Left lung (tissue), 10 donors: ENCODE results near the gene ASTN2. TPM values are rescaled to one million over a fixed set of nuclear protein-coding genes. Genes with fewer than 3 reads are reported as not detected.

ENCODE experiments used
- ATAC-seq: fragments of 200-7000 bp; cut with Tn5 transposase; one replicate; pipeline ENCODE4 v1.9.1; 2020; ENCODE audit warnings: moderate library complexity
- DNase-seq, 4 donors: peaks; one replicate each; pipeline ENCODE4 v3.0.0-alpha.2; 2013 to 2020
- H3K27ac ChIP-seq, 2 donors: fragments of 200-600 bp; sonication (generic) in 1 of 2; one replicate each; pipeline versions ENCODE4 v1.5.0 to v1.8.0; 2020 to 2021
- H3K27me3 ChIP-seq, 2 donors: fragments of 200-600 bp; sonication (generic) in 1 of 2; one replicate each; pipeline versions ENCODE4 v1.5.0 to v1.8.0; 2020 to 2021
- H3K36me3 ChIP-seq, 2 donors: fragments of 200-600 bp; sonication (generic) in 1 of 2; one replicate each; pipeline versions ENCODE4 v1.5.0 to v1.8.0; 2020 to 2021
- H3K4me1 ChIP-seq, 2 donors: fragments of 200-600 bp; one replicate each; pipeline ENCODE4 v1.8.0; 2021
- H3K4me3 ChIP-seq, 2 donors: fragments of 200-600 bp; sonication (generic) in 1 of 2; one replicate each; pipeline versions ENCODE4 v1.5.0 to v1.8.0; 2020 to 2021; ENCODE audit warnings: mild to moderate bottlenecking in 1 of 2
- H3K9me3 ChIP-seq, 2 donors: fragments of 200-600 bp; sonication (generic) in 1 of 2; one replicate each; pipeline versions ENCODE4 v1.5.0 to v1.8.0; 2020 to 2021
- intact Hi-C, 2 donors: fragments of 100-400 bp; cut with DNase I; formaldehyde crosslinking; loops; one replicate each; pipeline versions ENCODE4 v1.11.2 to v1.14.2; 2022
- polyA plus RNA-seq, 6 donors: library from polyadenylated mRNA; unstranded; fragments of 120-200 nt; gene quantifications; one replicate each; pipeline ENCODE4 v1.2.1, GENCODE V29; 2013; ENCODE audit not compliant: insufficient read length in 6 of 6
- total RNA-seq, 2 donors: library from RNA; stranded (reverse); fragmentation: NEBNext Ultra II Directional; extraction: Animal tissue kit (Norgen Biotek cat#: 25700); gene quantifications; one replicate each; pipeline ENCODE4 v1.2.1, GENCODE V29; 2021
- TF ChIP-seq, protein P1 (sequence below), 2 donors: fragments of 200-600 bp; sonication (generic) in 1 of 2; IDR thresholded peaks; one replicate each; pipeline versions ENCODE4 v1.5.0 to v1.8.0; 2021; ENCODE audit warnings: antibody characterized with exemption in 2 of 2
- donor health status: DM: no; HTN: yes; CAD: no.
- donor health status: DM: no; HTN: no; CAD: no.

Gene ASTN2
- total and polyA plus RNA-seq, 8 donors = 3.1 to 5.5 (median 4.5) TPM

DNA sequence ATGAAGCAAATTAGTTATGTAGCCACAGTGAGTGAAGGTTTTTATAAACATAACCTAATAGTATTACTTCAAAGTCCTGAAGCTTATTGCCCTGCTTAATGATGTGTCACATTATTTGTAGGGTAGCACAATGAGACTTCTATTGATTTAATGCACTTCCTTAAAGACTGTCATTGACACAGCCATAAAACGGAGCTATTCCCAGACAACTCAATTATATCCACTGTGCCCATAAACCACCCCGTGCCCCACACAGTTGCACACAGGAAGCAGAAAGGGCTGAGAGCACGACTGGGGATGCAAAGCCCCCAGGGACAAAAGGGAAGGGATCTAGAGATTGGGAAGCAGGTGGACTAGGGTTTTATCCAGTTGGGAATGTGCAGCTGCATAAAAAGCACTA is 690.7 kb downstream of the ASTN2 start:
- Histone ChIP-seq H3K27ac (no peak overlapping the region), H3K36me3 (no peaks in the 10 kb centered on the region), H3K4me1 (no peaks in the 10 kb centered on the region), H3K27me3 (no peaks in the 10 kb centered on the region), H3K9me3 (no peaks in the 10 kb centered on the region), H3K4me3 (no peak overlapping the region)
- DNase-seq (no peak), ATAC-seq (no peak)
- TF ChIP-seq, protein P1, sequence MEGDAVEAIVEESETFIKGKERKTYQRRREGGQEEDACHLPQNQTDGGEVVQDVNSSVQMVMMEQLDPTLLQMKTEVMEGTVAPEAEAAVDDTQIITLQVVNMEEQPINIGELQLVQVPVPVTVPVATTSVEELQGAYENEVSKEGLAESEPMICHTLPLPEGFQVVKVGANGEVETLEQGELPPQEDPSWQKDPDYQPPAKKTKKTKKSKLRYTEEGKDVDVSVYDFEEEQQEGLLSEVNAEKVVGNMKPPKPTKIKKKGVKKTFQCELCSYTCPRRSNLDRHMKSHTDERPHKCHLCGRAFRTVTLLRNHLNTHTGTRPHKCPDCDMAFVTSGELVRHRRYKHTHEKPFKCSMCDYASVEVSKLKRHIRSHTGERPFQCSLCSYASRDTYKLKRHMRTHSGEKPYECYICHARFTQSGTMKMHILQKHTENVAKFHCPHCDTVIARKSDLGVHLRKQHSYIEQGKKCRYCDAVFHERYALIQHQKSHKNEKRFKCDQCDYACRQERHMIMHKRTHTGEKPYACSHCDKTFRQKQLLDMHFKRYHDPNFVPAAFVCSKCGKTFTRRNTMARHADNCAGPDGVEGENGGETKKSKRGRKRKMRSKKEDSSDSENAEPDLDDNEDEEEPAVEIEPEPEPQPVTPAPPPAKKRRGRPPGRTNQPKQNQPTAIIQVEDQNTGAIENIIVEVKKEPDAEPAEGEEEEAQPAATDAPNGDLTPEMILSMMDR (IDR thresholded peaks at IDR 0.05) = no peak
- intact Hi-C loops = no loop called here

DNA sequence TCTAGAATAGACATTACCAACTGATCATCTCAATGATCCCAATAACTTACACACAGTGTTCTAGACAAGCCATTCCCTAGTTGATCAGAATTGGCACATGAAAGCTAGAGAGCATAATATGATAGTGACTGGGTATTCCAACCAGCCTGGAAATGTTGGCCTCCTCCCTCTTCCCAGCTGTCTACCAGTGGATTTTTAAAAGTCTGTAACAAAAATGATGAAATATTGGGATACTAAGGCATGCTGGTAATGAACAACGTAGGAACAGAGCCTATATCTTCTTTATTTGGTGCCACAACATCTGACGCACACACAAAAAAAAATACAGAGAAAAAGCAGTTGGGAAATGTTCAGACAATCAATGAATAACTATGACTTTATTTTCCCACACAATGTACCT is 692.9 kb downstream of the ASTN2 start:
- DNase-seq = no peak
- TF ChIP-seq, protein P1 (IDR thresholded peaks at IDR 0.05) = no peak
- H3K36me3 ChIP-seq = no peaks in the 10 kb centered on the region
- intact Hi-C loops = no loop called here
- H3K27ac ChIP-seq = no peak overlapping the region
- no peaks in the 10 kb centered on the region for H3K9me3 ChIP-seq
- H3K4me1 ChIP-seq = no peaks in the 10 kb centered on the region
- no peak for ATAC-seq
- H3K27me3 ChIP-seq = no peaks in the 10 kb centered on the region
- H3K4me3 ChIP-seq = no peak overlapping the region

DNA sequence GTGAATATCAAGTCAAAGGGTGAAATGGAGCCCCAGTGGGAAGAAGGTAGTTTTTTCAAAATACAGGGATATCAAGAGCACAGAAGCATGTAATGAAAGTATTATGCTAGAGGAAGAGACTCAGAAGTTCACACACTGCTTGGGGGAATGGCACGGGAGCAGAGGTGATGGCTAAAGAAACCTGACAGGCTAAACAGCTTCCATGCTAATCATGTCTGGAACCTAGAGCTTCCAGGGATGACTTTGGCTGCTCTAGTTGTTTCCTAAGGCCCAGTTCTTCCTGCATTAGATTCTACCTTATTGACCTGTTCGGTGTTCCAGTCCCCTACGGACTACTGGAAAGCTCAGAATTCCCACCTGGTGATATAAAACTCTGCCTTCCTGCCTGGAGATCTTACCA is 693.4 kb downstream of the ASTN2 start:
- Histone ChIP-seq H3K4me1 (no peaks in the 10 kb centered on the region), H3K27me3 (no peaks in the 10 kb centered on the region), H3K9me3 (no peaks in the 10 kb centered on the region), H3K36me3 (no peaks in the 10 kb centered on the region), H3K4me3 (no peak overlapping the region), H3K27ac (no peak overlapping the region)
- intact Hi-C loops = no loop called here
- ATAC-seq (no peak), DNase-seq (no peak)
- TF ChIP-seq, protein P1 (IDR thresholded peaks at IDR 0.05) = no peak

DNA sequence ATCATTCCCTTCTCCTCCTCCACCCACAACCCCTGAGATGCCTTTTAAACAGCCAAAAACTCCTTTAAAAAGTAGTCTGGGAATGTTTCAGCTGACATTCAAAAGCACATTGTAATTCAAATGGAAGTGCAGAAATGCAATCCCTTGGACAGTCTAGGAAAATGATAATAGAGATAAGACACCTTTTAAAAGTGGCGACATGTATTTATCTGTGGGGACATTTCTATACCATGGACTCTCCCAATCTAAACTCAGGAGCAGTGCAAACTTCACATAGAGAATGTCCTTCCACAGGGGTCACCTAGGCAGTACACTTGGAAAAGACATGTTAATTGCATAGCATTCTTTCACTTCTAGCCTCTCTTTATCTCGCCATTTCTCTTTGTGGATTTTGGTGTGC is 694.7 kb downstream of the ASTN2 start:
- Histone ChIP-seq H3K4me1 (no peaks in the 10 kb centered on the region), H3K9me3 (no peaks in the 10 kb centered on the region), H3K4me3 (no peak overlapping the region), H3K27me3 (no peaks in the 10 kb centered on the region), H3K36me3 (no peaks in the 10 kb centered on the region), H3K27ac (no peak overlapping the region)
- DNase-seq = no peak
- no peak for ATAC-seq
- intact Hi-C loops = no loop called here
- TF ChIP-seq, protein P1 (IDR thresholded peaks at IDR 0.05) = no peak

DNA sequence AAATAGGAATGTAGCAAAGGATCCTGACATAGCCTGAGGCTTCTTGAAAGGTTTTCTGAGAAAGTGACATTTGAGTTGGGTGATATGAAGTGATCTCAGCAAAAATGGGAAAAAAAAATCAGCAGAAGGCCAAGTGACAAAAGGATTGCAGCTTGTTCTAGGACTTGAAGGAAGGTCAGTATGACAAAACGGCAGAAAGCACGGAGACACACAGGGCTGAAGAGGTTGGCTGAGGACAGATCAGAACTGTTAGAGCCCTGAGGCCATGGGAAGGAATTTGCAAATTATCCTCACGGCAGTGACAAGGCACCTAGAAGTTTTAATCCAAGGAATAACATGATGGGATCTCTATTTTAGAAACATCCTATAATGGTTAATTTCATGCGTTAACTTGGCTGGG is 696.7 kb downstream of the ASTN2 start:
- Histone ChIP-seq H3K36me3 (no peaks in the 10 kb centered on the region), H3K27me3 (no peaks in the 10 kb centered on the region), H3K4me3 (no peak overlapping the region), H3K9me3 (no peaks in the 10 kb centered on the region), H3K27ac (no peak overlapping the region), H3K4me1 (no peaks in the 10 kb centered on the region)
- DNase-seq = no peak
- TF ChIP-seq, protein P1 (IDR thresholded peaks at IDR 0.05) = no peak
- ATAC-seq = no peak
- intact Hi-C loops = no loop called here
